Upper lobe of left lung (tissue), 4 donors: ENCODE measurements around the gene OMA1.

Source experiments
- CTCF ChIP-seq, 6 experiments: fragments of 450-650 bp in 4 of 6; fragments of 200-600 bp in 2 of 6; sonication (generic) in 2 of 6; IDR thresholded peaks; one replicate each; pipeline ENCODE4 v1.5.1; 2016 to 2019; ENCODE audit warnings: antibody characterized with exemption in 6 of 6
- POLR2A ChIP-seq, 4 donors: fragments of 450-650 bp; IDR thresholded peaks; one replicate each; pipeline ENCODE4 v1.5.1; 2016 to 2017; ENCODE audit warnings: antibody characterized with exemption in 4 of 4, mild to moderate bottlenecking in 2 of 4
- POLR2AphosphoS5 ChIP-seq, 2 donors: sonication (generic); formaldehyde crosslinking; IDR thresholded peaks; one replicate each; pipeline ENCODE4 v1.5.1; 2017; ENCODE audit warnings: antibody characterized with exemption in 2 of 2

GRCh38 chr1:58434181-58434580 is 112.3 kb downstream of the OMA1 start:
- TF ChIP-seq CTCF (IDR thresholded peaks at IDR 0.05), result no peak
- no peak for TF ChIP-seq POLR2A (IDR thresholded peaks at IDR 0.05)
- TF ChIP-seq POLR2AphosphoS5 (IDR thresholded peaks at IDR 0.05), result no peak
